ENCODE measurements around the gene CMC4.
A peak's percentile ranks its signal among the peaks of the same experiment; 100 is the strongest.

CMC4 gene, protein sequence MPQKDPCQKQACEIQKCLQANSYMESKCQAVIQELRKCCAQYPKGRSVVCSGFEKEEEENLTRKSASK

GRCh38 chrX:155070975-155071693, at the start of gene CMC4, which contains the start of the genes BRCC3 and MTCP1:
CMC4 (minus strand) TSS chrX:155071136; CDS start chrX:155064023, 7,113 bp downstream.
BRCC3 (plus strand) TSS chrX:155071508; CDS start chrX:155071528, 20 bp downstream.
MTCP1 (minus strand) TSS chrX:155071136; CDS start chrX:155066010, 5,126 bp downstream.
- peak; percentile 42 for DNase-seq

DNA sequence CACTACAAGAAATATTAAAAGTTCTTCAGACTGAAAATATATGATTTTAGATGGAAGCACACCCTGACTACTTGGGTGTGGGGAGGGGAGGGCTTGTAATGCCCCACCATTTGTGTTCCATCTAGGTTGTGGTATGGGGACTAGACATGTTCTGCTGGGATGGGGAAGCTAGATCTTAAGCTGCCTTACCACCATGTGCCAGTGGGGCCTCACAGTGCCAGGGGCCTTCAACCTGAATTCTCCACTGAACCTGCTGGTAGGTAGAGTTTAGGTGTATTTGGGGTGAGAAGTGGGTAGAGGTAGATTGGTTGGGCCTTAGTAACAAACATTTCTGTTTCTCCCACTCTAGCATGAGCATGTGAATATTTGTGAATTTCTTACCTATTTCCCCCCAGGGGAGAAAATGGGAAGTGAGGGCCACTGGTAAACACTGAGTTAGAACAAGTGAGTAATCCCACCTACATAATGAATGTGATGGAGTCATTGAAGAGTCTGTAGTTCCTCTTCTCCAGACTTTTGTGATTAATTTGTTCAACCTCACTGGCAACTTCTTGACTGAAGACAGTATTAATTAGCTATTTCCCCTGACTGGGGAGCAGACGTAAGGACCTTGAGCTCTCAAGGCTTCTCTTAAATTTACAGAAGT, 44.4 kb upstream of the CMC4 start:
- no peak for DNase-seq

GRCh38 chrX:155113097-155113496, 42.2 kb upstream of the CMC4 start:
- no peak for DNase-seq

DNA sequence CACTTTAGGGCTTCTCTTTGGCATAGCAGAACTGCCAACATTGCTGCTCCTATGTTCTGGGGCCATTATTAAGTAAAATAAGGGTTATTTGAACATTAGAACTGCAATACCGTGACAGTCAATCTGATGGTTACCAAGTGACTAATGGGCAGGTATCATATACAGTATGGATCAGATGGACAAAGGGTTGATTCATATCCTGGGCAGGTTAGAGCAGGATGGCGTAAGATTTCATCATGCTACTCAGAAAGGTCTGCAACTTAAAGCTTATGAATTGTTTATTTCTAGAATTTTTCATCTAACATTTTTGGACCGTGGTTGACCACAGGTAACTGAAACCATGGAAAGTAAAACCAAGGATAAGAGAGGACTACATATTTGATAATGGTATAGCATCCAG, 41.2 kb upstream of the CMC4 start:
- no peak for DNase-seq

- no peak for DNase-seq
Observed at GRCh38 chrX:155108427-155108826, 37.5 kb upstream of the CMC4 start.

DNA sequence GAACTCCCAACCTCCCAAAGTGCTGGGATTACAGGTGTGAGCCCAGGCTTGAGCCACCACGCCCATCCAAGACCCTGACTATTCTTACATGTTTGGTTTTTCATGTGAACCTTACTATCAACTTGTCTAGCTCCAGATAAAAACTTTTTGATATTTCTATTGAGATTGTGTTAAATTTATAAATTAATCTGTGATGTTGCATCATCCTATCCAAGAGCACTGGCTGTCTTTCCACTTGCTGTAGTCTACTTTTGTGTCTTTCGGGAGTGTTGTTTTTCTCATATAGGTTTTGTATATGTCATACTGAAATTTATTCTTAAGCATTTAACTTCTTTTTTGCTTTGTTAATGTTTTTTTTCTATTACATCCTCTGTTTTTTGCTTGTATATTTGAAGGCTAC, 35.0 kb upstream of the CMC4 start:
- no peak for DNase-seq

DNA sequence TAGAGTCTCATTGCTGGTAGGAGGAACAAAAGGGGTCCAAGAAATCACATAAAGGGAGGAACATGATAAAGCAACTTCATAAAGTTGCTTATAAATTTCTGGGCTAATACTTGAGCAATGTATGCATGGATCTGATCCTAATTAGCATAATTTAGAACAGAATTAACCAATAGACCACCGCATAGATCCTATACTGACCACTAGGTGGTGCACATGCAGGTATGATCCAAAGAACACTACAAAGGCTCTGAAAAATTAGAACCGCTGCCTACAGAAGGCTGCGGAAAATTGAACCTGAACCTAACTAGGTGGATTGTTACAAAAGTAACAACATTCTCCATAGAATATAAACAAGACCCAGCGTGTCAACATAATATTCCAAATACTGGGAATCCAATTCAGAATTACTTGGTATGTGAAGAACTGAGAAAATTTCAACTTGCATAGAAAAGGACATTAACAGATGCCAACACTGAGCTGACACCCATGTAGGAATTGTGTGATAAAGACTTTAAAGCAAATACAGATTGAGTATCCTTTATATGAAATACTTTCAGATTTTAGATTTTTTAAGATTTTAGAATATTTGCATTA, 23.6 kb upstream of the CMC4 start:
- peak; percentile 1 for DNase-seq

GRCh38 chrX:155086961-155087735, 16.2 kb upstream of the CMC4 start:
- DNase-seq, result no peak

- no peak for DNase-seq
Observed at GRCh38 chrX:155086202-155086840, 15.4 kb upstream of the CMC4 start.

DNA sequence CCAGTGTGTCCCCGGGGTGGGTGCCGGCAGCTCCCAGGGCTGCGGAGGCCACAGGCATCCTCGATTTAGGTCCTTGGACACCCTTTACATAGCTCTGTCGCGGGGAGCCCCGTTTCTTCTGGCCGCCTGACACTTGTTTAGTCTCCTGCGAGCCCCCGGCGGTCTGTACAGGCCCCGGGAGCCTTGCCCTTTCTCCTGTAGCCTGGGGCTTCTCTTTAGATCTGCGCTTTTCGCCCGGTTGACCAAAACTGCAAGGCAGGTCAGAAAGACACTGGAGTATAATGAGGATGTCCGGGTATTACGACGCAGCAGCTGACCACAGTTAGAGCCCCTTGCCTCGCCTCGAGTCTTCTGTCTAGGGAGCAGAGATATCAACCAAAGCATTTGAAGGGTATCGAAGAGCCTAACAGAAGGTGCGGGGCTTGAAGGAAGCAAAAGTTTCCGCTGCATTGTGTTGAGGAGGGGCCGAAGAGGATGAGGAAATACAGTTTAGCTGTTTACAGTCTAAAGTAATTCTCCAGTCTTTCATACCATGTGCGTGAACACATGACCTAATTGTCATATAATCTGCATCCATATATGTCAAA, 851 bp upstream of the CMC4 start:
- DNase-seq, result no peak

- DNase-seq, result no peak
Observed at GRCh38 chrX:155070663-155070974, 317 bp downstream of the CMC4 start.

DNA sequence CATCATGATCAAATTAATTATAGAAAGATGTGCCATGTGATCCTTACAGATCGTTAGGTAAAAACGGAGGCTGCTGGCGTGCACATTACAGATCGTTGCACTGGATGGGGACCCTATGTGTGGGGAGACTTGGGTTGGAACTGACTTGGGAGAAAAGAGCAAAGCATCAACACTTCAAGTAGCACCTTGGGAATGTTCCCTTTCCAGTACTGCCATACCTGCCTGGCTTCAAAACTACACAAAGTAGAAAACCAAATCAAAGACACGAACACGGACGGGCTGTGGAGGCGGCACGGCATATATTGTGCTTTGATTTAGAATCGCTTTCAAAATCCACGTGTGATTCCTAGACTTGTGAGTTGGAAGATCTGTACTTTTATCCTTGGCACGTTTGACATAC, 898 bp downstream of the CMC4 start:
- no peak for DNase-seq

DNA sequence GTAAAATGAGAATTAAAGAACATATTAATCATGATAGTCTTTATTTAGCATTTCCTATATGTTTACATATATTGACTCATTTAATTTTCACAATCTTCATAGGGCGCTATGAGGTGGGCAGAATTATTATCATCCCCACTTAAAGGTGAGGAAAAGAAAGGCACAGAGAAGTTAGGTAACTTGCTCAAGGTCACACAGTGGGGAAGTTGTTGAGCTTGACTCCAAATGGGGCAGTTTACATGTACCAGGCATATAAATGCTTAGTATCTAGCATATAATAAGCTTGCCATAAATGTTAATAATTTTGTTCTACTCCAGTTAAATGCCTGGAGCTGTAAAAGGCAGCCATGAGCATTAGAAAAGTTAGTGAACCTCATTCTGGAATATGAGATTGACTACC, 1.5 kb downstream of the CMC4 start:
- DNase-seq, result no peak

DNA sequence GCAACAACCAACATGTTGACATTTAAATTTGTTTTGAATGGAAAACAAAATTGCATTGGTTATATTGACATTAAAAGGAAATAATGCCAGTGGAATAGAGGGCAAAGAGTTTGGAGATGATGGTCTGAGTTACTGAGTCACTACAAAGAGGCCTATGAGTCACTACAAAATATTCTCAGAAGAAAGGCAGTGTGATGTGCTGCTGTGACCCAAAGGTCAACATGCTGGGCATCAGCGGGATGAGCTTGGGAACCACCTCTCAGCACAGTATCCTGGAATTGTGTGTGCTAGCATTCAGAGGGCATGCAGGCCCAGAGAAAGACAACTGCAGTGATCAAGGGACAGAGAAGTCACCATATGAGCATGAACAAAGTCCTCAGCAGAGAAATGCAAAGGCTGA, 2.8 kb downstream of the CMC4 start:
- DNase-seq, result peak; percentile 20

GRCh38 chrX:155065035-155065734, 5.8 kb downstream of the CMC4 start:
- peak; percentile 41 for DNase-seq

DNA sequence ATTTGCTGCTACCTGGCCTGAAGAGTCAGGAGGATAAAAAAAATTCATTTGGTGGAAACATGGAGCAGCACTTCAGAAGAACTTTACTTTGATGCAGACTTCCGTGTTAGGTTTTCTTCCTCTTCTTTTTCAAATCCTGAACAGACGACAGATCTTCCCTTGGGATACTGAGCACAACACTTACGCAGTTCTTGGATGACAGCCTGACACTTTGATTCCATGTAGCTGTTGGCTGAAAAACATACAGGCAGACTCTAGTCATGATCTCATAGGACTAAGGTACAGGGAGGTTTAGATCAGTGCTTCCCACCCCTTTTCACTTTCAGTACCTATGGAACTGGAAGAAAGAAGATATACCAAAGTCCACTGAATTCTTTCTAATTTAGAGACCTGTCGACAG, 9.2 kb downstream of the CMC4 start:
- no peak for DNase-seq

- DNase-seq, result peak; percentile 12
Observed at GRCh38 chrX:155056877-155057792, 13.8 kb downstream of the CMC4 start.

DNA sequence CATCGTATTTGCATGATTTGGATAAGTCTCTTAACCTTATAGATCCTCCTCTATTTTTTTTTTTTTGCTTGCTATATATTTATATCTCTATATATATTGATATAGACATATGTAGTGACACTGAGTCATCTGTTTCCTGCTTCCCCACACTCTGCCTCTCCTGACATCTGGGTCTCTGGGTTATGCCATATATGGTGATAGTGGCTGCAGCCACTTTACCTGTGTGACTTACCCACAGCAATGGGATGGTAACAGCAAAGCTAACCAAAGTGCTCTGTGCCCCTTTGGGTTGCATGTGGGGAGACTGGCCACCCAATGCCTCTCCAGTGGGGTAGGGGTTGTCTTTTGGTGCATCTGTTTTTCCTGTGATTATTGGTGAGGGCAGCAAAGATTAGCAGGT, 14.5 kb downstream of the CMC4 start:
- DNase-seq, result no peak

- DNase-seq, result no peak
Observed at GRCh38 chrX:155055494-155055893, 15.4 kb downstream of the CMC4 start.

DNA sequence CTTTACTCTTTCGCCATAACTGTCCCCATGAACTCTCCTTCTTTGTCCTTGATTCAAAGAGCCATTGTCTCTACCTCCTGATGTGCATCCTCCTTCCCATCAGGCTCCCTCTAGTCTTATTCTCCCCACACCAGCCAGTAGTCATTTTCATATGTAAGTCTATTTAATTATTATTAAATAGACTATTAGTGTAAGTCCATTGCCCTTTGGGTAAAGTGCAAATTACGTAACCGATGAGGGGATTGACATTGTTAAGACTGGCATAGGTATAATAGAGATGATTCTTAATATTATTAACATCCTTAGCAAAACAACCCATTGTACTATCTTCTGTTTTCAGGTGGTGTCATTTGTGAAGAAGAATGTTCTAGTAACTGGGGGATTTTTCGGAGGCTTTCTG, 16.7 kb downstream of the CMC4 start:
- DNase-seq, result no peak

- no peak for DNase-seq
Observed at GRCh38 chrX:155053656-155054055, 17.3 kb downstream of the CMC4 start.
